GM10266 (cell line): ENCODE measurements around the gene SLC8B1.

Experiments used
- DNase-seq: peaks from one replicate; pipeline ENCODE4 v3.0.0; 2012; ENCODE audit errors: extremely low spot score
- TF ChIP-seq, protein P1 (sequence below): IDR thresholded peaks from 2 replicates; pipeline ENCODE4 v1.5.1; 2012; ENCODE audit warnings: mild to moderate bottlenecking, low read depth; ENCODE audit not compliant: control insufficient read depth, insufficient read depth; ENCODE audit errors: missing control alignments

SLC8B1 gene

GRCh38 chr12:113286712-113287111 is 48.2 kb downstream of the SLC8B1 start:
- no peak for DNase-seq
- TF ChIP-seq, protein P1, sequence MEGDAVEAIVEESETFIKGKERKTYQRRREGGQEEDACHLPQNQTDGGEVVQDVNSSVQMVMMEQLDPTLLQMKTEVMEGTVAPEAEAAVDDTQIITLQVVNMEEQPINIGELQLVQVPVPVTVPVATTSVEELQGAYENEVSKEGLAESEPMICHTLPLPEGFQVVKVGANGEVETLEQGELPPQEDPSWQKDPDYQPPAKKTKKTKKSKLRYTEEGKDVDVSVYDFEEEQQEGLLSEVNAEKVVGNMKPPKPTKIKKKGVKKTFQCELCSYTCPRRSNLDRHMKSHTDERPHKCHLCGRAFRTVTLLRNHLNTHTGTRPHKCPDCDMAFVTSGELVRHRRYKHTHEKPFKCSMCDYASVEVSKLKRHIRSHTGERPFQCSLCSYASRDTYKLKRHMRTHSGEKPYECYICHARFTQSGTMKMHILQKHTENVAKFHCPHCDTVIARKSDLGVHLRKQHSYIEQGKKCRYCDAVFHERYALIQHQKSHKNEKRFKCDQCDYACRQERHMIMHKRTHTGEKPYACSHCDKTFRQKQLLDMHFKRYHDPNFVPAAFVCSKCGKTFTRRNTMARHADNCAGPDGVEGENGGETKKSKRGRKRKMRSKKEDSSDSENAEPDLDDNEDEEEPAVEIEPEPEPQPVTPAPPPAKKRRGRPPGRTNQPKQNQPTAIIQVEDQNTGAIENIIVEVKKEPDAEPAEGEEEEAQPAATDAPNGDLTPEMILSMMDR = no peak

DNA sequence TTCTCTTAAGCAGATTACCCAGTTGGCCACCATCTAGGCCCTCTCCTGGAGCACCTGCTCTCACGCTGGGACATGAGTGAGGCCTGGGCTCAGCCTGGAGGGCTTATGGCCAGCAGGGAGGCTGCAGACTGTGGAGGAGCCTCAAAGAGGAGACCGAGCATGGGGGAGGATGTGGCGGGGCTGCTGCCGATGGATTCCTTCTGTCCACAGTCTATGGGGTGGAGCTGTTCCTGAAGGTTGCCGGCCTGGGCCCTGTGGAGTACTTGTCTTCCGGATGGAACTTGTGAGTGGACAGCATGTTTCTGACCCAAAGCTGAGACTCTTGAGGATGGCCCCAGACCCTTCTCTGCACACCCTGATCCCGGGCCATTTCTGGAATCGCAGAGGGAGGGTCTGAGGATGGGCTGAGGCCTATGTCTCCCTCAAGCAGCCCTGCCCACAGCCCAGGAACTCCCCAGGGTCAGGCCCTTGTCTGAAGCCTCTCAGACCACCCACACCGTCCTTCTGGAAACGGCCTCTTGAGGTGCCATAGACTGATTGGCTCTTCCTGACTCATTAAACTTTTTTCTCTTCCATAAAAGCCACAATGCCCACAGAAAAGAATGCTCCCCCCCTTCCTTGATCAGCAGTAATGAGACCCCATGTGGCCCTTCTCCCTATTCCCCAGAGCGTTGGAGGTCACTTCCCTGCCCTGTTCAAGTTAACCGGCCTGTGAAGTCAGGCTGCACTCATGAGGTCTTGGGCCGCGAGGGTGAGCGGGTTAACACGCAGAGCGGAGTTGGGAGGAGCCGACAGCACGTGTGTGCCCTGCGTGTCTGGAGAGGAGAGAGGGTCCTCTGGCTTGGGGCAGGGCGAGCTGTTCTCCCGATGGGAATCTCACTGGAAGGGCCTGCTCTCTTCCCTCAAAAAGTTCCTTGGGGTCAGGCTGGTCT is 49.0 kb downstream of the SLC8B1 start:
- DNase-seq = no peak
- TF ChIP-seq, protein P1 = no peak

DNA sequence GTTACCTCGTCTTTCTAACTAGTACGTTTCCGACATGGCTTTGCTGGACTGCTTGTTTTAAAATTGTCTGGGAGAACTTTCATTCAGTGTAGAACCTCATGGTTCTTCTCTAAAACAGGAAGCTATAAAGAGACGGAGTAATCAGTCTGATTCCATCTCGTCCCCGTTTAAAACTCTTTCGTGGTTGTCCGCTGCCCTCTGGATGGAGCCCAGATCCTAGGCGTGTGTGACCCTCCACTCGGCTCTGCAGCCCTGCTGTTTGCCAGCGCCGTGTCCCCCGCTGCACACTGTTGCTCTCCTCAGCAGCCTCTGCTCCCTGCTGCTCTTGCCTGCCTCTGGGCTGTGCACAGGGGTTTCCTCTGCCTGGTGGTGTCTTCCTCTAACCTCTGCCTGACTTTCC is 50.2 kb downstream of the SLC8B1 start:
- no peak for DNase-seq
- TF ChIP-seq, protein P1 = no peak

DNA sequence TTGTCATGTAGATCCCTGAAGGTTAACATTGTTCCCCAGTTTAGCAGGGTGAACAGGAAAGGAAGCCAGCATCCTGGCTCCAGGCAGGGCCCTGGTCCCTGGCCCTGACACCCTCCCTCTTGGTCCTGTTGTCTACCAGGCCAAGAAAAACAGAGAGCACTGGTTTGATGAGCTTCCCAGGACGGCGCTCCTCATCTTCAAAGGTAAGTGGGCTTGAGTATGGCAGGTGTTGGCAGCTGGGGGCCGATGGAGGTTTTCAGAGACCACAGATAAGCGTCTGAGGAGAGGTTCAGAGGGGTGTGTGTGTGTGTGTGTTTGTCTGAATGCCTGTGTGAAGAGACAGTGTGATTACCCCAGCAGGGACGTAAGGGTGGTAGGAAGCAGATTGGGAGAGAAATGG is 56.3 kb downstream of the SLC8B1 start:
- TF ChIP-seq, protein P1 = no peak
- no peak for DNase-seq

DNA sequence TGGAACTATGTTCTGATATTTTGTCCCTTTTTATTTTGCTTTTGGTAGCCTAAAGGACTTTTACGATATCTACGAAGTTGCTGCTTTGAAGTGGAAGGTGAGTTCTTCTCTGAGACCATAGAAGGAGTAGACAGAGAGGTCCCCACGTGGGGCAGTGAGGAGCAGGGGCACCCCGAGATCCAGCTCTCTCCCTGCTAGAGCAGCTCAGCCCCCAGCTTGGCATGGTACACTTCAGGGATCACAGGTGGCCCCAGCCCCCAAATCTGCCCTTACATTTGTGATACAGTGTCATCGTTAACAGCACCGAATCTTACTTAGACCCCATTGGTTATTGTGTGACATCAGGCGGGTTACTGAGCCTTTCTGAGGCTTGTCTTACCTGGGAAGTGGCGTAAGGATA is 56.8 kb downstream of the SLC8B1 start:
- DNase-seq = no peak
- TF ChIP-seq, protein P1 = no peak

DNA sequence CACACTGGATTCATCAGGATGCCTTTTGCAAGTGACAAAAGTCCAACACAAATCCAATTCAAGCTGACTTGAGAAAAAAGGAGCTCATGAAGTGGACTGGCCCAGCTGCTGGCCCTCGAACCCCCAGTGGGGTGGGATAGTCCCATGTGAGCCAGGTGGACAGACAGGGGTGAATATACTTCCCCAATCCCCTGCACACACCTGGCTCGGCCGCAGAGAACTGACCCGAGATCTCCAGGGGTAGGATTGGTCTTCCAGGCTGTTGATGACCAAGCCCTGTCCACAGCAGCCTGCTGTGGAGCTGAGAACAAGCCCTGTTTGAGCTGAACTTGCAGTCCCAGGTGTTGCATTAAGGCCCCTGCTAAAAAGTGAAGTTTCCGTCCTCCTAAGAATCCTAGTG is 57.4 kb downstream of the SLC8B1 start:
- TF ChIP-seq, protein P1 = no peak
- DNase-seq = no peak

GRCh38 chr12:113276946-113277500 is 57.9 kb downstream of the SLC8B1 start:
- no peak for DNase-seq
- TF ChIP-seq, protein P1 = no peak
